CD4-positive, alpha-beta memory T cell (primary cell): ENCODE results near the gene PNCK. TPM values are rescaled to one million over a fixed set of nuclear protein-coding genes. Genes with fewer than 3 reads are reported as not detected.

Experiments used
- CTCF ChIA-PET: fragments of 350-600 bp; sonication (Branson Sonifier 250); formaldehyde crosslinking; loops from one replicate; lab custom pipeline; 2021; ENCODE audit warnings: inconsistent platforms; ENCODE audit not compliant: partially characterized antibody; lab: Charles Lee
- POLR2A ChIA-PET: fragments of 350-600 bp; sonication (Branson Sonifier 250); formaldehyde crosslinking; loops from one replicate; lab custom pipeline; 2021; ENCODE audit not compliant: partially characterized antibody; lab: Charles Lee
- DNase-seq, 5 donors: peaks; one replicate each; pipeline versions ENCODE4 v3.0.0 to v3.0.0-alpha.2; 2020 to 2022; ENCODE audit warnings: mixed read lengths in 1 of 5
- H3K27ac ChIP-seq: one replicate; pipeline ENCODE4 v1.7.0; 2013; ENCODE audit warnings: low read depth, low read length
- H3K27me3 ChIP-seq: 2 replicates; pipeline ENCODE4 v1.7.0; 2013; ENCODE audit warnings: mild to moderate bottlenecking, low read length, moderate library complexity; ENCODE audit not compliant: insufficient read depth
- H3K36me3 ChIP-seq: 2 replicates; pipeline ENCODE4 v1.7.0; 2013; ENCODE audit warnings: mild to moderate bottlenecking, low read length, moderate library complexity; ENCODE audit not compliant: insufficient read depth
- H3K4me1 ChIP-seq: 2 replicates; pipeline ENCODE4 v1.7.0; 2013; ENCODE audit warnings: mild to moderate bottlenecking, low read length, moderate library complexity; ENCODE audit not compliant: insufficient read depth
- H3K4me3 ChIP-seq, 2 donors: one replicate each; pipeline ENCODE4 v1.7.0; 2013; ENCODE audit warnings: low read length in 2 of 2, mild to moderate bottlenecking in 1 of 2
- H3K9me3 ChIP-seq, 2 donors: one replicate each; pipeline ENCODE4 v1.7.0; 2013; ENCODE audit warnings: low read length in 2 of 2, control low read depth in 1 of 2; ENCODE audit not compliant: control insufficient read depth in 1 of 2
- H3K27ac Mint-ChIP-seq, 7 donors: one replicate each; pipeline ENCODE4 v1.8.0; 2020 to 2021; ENCODE audit warnings: mixed read lengths in 7 of 7, mild to moderate bottlenecking in 6 of 7, inconsistent platforms in 3 of 7, moderate library complexity in 3 of 7
- H3K27me3 Mint-ChIP-seq, 2 donors: one replicate each; pipeline ENCODE4 v1.8.0; 2020 to 2021; ENCODE audit warnings: mixed read lengths in 2 of 2
- H3K36me3 Mint-ChIP-seq, 2 donors: one replicate each; pipeline ENCODE4 v1.8.0; 2020 to 2021; ENCODE audit warnings: mixed read lengths in 2 of 2, inconsistent platforms in 1 of 2, mild to moderate bottlenecking in 1 of 2
- H3K4me1 Mint-ChIP-seq, 4 donors: one replicate each; pipeline ENCODE4 v1.8.0; 2020 to 2021; ENCODE audit warnings: mixed read lengths in 4 of 4, mild to moderate bottlenecking in 1 of 4
- H3K4me3 Mint-ChIP-seq, 8 donors: one replicate each; pipeline ENCODE4 v1.8.0; 2020 to 2021; ENCODE audit warnings: mixed read lengths in 8 of 8, mild to moderate bottlenecking in 7 of 8, moderate library complexity in 6 of 8, inconsistent platforms in 3 of 8
- H3K9me3 Mint-ChIP-seq, 8 donors: one replicate each; pipeline ENCODE4 v1.8.0; 2020 to 2021; ENCODE audit warnings: mixed read lengths in 8 of 8, mild to moderate bottlenecking in 5 of 8, inconsistent platforms in 3 of 8, moderate library complexity in 1 of 8
- intact Hi-C: fragments of 100-400 bp; cut with micrococcal nuclease; formaldehyde crosslinking; loops from one replicate; pipeline ENCODE4 v1.15.1; 2023
- polyA plus RNA-seq, 2 donors: library from polyadenylated mRNA; unstranded; fragments of 300-500 nt; fragmentation: Illumina TruSeq; gene quantifications; one replicate each; pipeline ENCODE4 v1.2.3, GENCODE V29; 2021
- total RNA-seq, 2 experiments: library from RNA; stranded (reverse); gene quantifications; one replicate each; pipeline ENCODE4 v1.2.3, GENCODE V29; 2021

The PNCK gene
- total and polyA plus RNA-seq, 4 experiments from 2014 or later = not detected

DNA sequence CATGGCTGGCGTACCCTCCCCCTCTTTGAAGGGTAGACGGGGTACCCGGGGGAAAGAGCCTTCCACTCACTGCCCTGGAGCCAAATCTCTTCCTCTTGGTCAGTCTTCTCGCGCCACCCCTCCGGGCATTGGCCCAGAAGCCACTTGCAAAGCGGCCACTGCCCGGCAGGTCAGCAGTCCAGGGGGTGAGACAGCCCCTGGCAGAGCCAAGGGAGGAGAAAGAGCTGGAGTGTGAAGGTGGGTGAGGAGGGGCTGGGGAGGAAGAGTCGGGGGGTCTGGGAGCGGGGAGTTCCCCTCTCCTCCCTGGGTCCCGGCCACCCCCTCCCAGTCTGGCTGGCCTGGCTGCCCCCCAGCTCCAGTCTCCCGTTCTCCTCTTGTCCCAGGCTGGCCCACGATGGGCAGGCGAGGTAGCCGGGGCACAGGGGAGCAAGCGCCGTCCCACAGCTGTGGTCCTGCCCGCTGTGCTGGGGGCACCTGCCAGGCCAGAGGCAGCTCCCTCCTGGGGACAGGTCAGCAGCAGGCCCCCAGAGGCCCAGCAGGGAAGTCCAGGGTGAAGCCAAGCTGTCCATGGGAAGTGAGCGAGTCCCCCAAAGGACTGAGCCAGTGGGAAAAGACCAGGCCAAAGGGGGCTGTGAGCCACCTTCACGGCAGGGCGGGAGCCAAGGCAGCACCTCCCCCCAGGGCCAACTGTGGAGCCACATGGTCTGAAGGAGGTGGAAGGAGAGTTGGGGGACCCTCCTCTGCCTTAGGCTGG is 48.2 kb downstream of the PNCK start:
- Histone ChIP-seq H3K4me1 (no peaks in the 10 kb centered on the region), H3K9me3 (no peaks in the 10 kb centered on the region), H3K36me3 (no peaks in the 10 kb centered on the region), H3K27ac (no peak overlapping the region), H3K4me3 (no peak overlapping the region), H3K27me3 (no peaks in the 10 kb centered on the region)
- no peak overlapping the region for H3K4me3 Mint-ChIP-seq
- POLR2A ChIA-PET = no interaction called here
- no peak for DNase-seq
- CTCF ChIA-PET = no interaction called here
- H3K27me3 Mint-ChIP-seq = peaks cover 4 to 5% of the 10 kb centered on the region in 2 donors
- no peaks in the 10 kb centered on the region for H3K4me1 Mint-ChIP-seq
- H3K36me3 Mint-ChIP-seq = no peaks in the 10 kb centered on the region
- intact Hi-C loops = no loop called here
- H3K9me3 Mint-ChIP-seq = peaks cover 0 to under 1% (median 0%) of the 10 kb centered on the region in 8 donors
- no peak overlapping the region for H3K27ac Mint-ChIP-seq

DNA sequence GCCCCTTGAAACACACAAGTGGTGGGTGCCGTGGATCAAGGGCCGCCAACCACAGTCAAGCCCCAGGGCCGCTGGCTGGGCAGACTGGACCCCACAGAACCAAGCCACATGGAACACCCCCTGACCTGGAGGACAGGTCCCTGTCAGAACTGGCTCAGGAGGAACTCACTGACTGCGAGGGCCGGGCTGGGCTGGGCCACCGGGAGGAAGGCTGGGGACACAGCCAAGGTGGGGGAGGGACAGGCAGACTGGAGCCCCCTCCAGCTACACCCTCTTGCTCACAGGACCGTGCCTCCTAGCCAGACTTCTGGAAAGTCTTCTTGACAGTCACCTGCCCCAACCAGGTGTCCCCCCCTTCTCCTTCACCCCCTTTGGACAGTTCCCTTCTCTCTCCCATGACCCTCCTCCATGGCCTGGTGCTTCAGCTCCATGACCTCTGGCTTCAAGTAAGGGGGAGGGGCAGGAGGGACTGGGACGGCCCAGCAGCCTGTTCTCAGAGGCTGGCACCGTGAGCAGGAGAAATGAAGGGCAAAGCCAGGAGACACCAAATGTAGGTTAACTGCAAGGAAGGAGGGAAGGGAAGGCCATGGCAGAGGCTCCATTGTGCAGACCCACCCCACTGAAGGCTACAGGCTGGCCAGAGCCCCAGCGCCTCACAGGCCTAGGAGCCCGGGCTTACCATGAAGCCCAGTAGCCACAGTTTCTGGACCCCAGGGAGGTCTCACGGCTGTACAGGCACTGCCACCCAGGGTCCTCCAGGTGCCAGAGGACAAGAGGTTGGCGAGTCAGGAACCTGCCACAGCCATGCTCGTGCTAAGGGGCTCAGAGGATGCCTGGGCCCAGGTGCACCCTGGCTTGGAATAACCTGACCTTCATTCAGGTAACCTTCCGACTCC is 49.2 kb downstream of the PNCK start:
- no peak overlapping the region for H3K27ac Mint-ChIP-seq
- POLR2A ChIA-PET = no interaction called here
- H3K4me1 Mint-ChIP-seq = no peaks in the 10 kb centered on the region
- H3K36me3 Mint-ChIP-seq = no peaks in the 10 kb centered on the region
- no peak overlapping the region for H3K27ac ChIP-seq
- no peak for DNase-seq
- CTCF ChIA-PET = no interaction called here
- H3K4me3 ChIP-seq = no peak overlapping the region
- no peaks in the 10 kb centered on the region for H3K9me3 ChIP-seq
- H3K4me3 Mint-ChIP-seq = no peak overlapping the region
- H3K9me3 Mint-ChIP-seq = no peaks in the 10 kb centered on the region
- peaks cover 1 to 2% of the 10 kb centered on the region in 2 donors for H3K27me3 Mint-ChIP-seq
- H3K27me3 ChIP-seq = no peaks in the 10 kb centered on the region
- intact Hi-C loops = no loop called here
- H3K4me1 ChIP-seq = no peaks in the 10 kb centered on the region
- no peaks in the 10 kb centered on the region for H3K36me3 ChIP-seq

DNA sequence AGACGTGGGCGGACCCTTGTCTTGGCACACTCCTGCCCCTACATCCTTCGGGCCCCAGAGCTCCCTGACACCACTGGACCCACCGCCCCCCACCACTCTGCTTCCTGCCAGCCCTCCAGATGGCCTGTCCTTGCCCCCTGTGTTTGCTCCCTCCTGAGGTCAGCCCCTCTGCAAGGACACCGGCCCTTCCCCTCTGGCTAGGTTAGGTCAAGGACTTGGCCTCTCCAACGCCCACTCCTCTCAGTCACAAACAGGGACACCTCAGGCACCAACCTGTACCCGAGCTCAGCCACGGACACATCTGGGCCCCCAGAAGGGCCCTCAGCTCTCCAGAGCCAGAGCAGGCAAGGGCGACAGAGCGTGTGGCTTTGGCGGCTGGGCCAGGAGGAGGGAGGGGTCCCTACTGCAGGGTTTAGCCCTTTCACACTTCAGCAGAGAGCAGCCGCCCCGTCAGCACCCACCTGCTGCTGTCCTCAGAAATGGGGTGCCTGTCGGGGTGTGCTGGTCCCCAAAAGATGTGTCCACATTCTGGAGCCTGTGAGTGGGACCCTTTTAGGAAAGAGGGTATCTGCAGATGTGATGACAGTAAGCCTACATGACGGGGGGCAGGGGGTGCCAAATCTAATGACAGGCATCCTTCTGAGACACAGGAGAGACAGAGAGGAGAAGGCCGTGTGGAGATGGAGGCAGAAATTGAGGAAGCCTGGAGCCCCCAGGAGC is 50.1 kb downstream of the PNCK start:
- H3K4me3 ChIP-seq = no peak overlapping the region
- Mint-ChIP-seq H3K9me3 (no peaks in the 10 kb centered on the region), H3K4me1 (no peaks in the 10 kb centered on the region), H3K4me3 (no peak overlapping the region), H3K27ac (no peak overlapping the region), H3K27me3 (peaks cover 1 to 2% of the 10 kb centered on the region in 2 donors), H3K36me3 (no peaks in the 10 kb centered on the region)
- H3K9me3 ChIP-seq = no peaks in the 10 kb centered on the region
- CTCF ChIA-PET = interaction anchor here (0.9 kb wide), 1 partner anchor 20 kb away, joined by 3 read pairs; no protein-coding TSS in a partner anchor
- POLR2A ChIA-PET = no interaction called here
- H3K27ac ChIP-seq = no peak overlapping the region
- intact Hi-C loops = no loop called here
- H3K27me3 ChIP-seq = no peaks in the 10 kb centered on the region
- H3K4me1 ChIP-seq = no peaks in the 10 kb centered on the region
- DNase-seq = no peak
- no peaks in the 10 kb centered on the region for H3K36me3 ChIP-seq

DNA sequence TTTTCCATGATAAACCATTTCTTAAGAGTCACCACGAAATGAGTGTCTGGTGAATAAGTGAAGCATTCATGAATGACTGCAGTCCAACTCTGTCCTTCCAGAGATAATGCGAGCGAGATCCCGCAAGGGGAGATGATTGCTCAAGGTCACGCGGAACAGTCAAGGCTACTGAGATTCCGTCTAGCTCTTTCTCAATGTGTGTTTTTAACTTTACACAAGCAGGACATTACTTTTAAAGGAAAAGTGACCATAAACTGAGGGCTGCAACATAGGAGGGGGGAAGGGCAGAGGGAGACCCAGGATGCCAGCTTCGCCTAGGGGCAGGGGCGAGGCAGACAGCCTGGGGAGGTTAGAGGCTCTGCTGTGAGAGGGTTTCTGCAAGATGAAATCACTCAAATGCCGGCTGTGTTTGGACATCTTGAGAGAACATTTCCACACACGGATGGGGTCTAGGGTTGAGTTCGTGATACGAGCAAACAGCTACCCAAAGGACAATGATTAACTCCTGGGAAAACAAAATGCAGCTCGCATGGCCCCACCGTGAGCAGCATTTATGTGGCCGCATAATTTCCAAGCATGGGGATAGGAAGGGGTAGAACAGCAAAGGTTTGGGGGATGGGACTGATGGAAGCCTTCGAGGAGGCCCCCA is 50.8 kb downstream of the PNCK start:
- Mint-ChIP-seq H3K27ac (no peak overlapping the region), H3K36me3 (no peaks in the 10 kb centered on the region), H3K9me3 (no peaks in the 10 kb centered on the region), H3K4me1 (no peaks in the 10 kb centered on the region), H3K4me3 (no peak overlapping the region), H3K27me3 (peaks cover 1 to 2% of the 10 kb centered on the region in 2 donors)
- CTCF ChIA-PET = interaction anchor here (0.9 kb wide), 1 partner anchor 21 kb away, joined by 3 read pairs; no protein-coding TSS in a partner anchor
- intact Hi-C loops = no loop called here
- H3K4me1 ChIP-seq = no peaks in the 10 kb centered on the region
- no peaks in the 10 kb centered on the region for H3K36me3 ChIP-seq
- no peak for DNase-seq
- POLR2A ChIA-PET = no interaction called here
- H3K27me3 ChIP-seq = no peaks in the 10 kb centered on the region
- no peaks in the 10 kb centered on the region for H3K9me3 ChIP-seq
- H3K27ac ChIP-seq = no peak overlapping the region
- H3K4me3 ChIP-seq = no peak overlapping the region

DNA sequence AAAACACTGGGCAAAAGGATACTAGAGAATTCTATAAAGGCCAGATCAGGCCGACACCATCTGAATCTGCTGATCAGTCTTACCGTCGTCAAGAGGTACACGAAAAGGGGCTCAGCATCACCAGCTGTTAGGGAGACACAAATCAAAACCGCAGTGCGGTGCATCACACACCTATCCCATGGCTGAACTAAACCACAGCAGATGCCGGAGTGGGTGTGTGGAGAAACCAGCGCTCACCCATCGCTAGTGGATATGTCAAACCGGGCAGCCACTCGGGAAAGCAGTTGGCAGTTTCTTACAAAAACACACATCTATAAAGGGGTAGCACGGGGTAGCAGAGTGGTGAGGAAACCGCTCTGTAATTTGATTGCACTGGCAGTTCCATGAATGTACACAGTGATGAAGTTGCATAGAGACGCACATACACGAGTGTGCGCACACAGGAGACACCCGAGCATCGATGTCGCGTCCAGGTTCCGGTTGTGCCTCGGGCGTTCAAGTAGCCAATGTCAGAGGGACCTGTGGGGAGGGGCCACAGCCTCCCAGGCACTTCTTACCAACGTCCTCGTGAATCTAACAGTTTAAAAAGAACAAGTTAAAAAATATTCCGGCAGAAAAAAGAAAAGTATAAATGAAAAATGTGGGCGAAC is 51.5 kb downstream of the PNCK start:
- H3K27me3 Mint-ChIP-seq = peaks cover under 1 to 2% of the 10 kb centered on the region in 2 donors
- POLR2A ChIA-PET = no interaction called here
- Histone ChIP-seq H3K4me3 (no peak overlapping the region), H3K36me3 (no peaks in the 10 kb centered on the region), H3K9me3 (no peaks in the 10 kb centered on the region), H3K27me3 (no peaks in the 10 kb centered on the region), H3K4me1 (no peaks in the 10 kb centered on the region), H3K27ac (no peak overlapping the region)
- DNase-seq = no peak
- CTCF ChIA-PET = no interaction called here
- H3K9me3 Mint-ChIP-seq = no peaks in the 10 kb centered on the region
- H3K36me3 Mint-ChIP-seq = no peaks in the 10 kb centered on the region
- intact Hi-C loops = no loop called here
- H3K27ac Mint-ChIP-seq = no peak overlapping the region
- H3K4me1 Mint-ChIP-seq = no peaks in the 10 kb centered on the region
- no peak overlapping the region for H3K4me3 Mint-ChIP-seq

DNA sequence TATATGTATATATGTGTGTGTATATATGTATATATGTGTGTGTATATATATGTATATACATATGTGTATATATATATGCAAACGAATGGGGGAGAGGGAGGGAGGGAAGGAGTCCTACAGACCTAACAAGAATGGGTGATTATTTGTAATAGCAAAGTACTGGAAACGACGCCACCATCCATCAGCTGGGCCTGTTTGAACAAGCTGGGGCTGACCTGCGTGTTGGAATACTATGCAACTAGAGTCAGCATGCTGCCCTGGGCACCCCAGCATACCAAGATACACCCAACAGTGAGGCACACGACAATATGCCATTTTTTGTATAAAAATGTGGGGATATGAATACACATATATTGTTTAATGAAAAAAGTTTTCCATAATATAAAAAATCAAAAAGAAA is 53.0 kb downstream of the PNCK start:
- POLR2A ChIA-PET = no interaction called here
- CTCF ChIA-PET = no interaction called here
- no peak overlapping the region for H3K4me3 Mint-ChIP-seq
- H3K27me3 Mint-ChIP-seq = peaks cover 0 to 2% of the 10 kb centered on the region in 2 donors
- intact Hi-C loops = no loop called here
- peaks cover 0 to 4% (median under 1%) of the 10 kb centered on the region in 4 donors for H3K4me1 Mint-ChIP-seq
- H3K27ac ChIP-seq = no peak overlapping the region
- no peak for DNase-seq
- H3K4me1 ChIP-seq = peaks cover under 1% of the 10 kb centered on the region
- no peaks in the 10 kb centered on the region for H3K9me3 ChIP-seq
- no peak overlapping the region for H3K27ac Mint-ChIP-seq
- no peaks in the 10 kb centered on the region for H3K36me3 Mint-ChIP-seq
- H3K36me3 ChIP-seq = no peaks in the 10 kb centered on the region
- H3K9me3 Mint-ChIP-seq = no peaks in the 10 kb centered on the region
- H3K4me3 ChIP-seq = no peak overlapping the region
- H3K27me3 ChIP-seq = no peaks in the 10 kb centered on the region
